Mesendoderm (in vitro differentiated cells): ENCODE data around the gene RTP4.

Source experiments
- DNase-seq: peaks from one replicate; pipeline ENCODE4 v3.0.0; 2013
- H2AK5ac ChIP-seq: 2 replicates; pipeline ENCODE4 v1.6.1; 2013; ENCODE audit warnings: low read length, inconsistent platforms
- H2BK120ac ChIP-seq: 2 replicates; pipeline ENCODE4 v1.6.1; 2013; ENCODE audit warnings: low read depth, mild to moderate bottlenecking, low read length, moderate library complexity, mixed read lengths
- H2BK15ac ChIP-seq: replicated peaks from 2 replicates; pipeline ENCODE4 v1.6.1; 2013; ENCODE audit warnings: low read depth, mild to moderate bottlenecking, moderate library complexity
- H2BK5ac ChIP-seq: 2 replicates; pipeline ENCODE4 v1.6.1; 2013; ENCODE audit warnings: low read length, inconsistent platforms
- H3K18ac ChIP-seq: 2 replicates; pipeline ENCODE4 v1.6.1; 2013; ENCODE audit warnings: mild to moderate bottlenecking, low read length, mixed read lengths
- H3K23ac ChIP-seq: one replicate; pipeline ENCODE4 v1.6.1; 2013; ENCODE audit warnings: low read length
- H3K27ac ChIP-seq: 2 replicates; pipeline ENCODE4 v1.5.1; 2013; ENCODE audit warnings: low read depth, mild to moderate bottlenecking, inconsistent platforms, low read length, moderate library complexity
- H3K27me3 ChIP-seq: 2 replicates; pipeline ENCODE4 v1.6.1; 2013; ENCODE audit warnings: low read length, control low read depth, mild to moderate bottlenecking, inconsistent platforms; ENCODE audit not compliant: insufficient read depth, poor library complexity
- H3K36me3 ChIP-seq: 2 replicates; pipeline ENCODE4 v1.6.1; 2013; ENCODE audit warnings: low read length, inconsistent platforms; ENCODE audit not compliant: control insufficient read depth, insufficient read depth
- H3K4ac ChIP-seq: one replicate; pipeline ENCODE4 v1.6.1; 2013; ENCODE audit warnings: low read depth, mild to moderate bottlenecking, low read length, moderate library complexity
- H3K4me1 ChIP-seq: 2 replicates; pipeline ENCODE4 v1.6.1; 2013; ENCODE audit warnings: low read depth, low read length, inconsistent platforms; ENCODE audit not compliant: control insufficient read depth
- H3K4me2 ChIP-seq: 2 replicates; pipeline ENCODE4 v1.6.1; 2013; ENCODE audit warnings: low read length
- H3K4me3 ChIP-seq: 2 replicates; pipeline ENCODE4 v1.5.1; 2013; ENCODE audit warnings: mild to moderate bottlenecking, low read length
- H3K56ac ChIP-seq: one replicate; pipeline ENCODE4 v1.6.1; 2013; ENCODE audit warnings: low read length
- H3K79me1 ChIP-seq: 2 replicates; pipeline ENCODE4 v1.6.1; 2013; ENCODE audit warnings: low read length, inconsistent platforms
- H3K79me2 ChIP-seq: 2 replicates; pipeline ENCODE4 v1.6.1; 2013; ENCODE audit warnings: mild to moderate bottlenecking, low read length; ENCODE audit not compliant: control insufficient read depth, insufficient read depth
- H3K9ac ChIP-seq: 2 replicates; pipeline ENCODE4 v1.6.1; 2013; ENCODE audit warnings: low read length, inconsistent platforms
- H4K5ac ChIP-seq: one replicate; pipeline ENCODE4 v1.6.1; 2013; ENCODE audit warnings: low read length
- H4K8ac ChIP-seq: one replicate; pipeline ENCODE4 v1.6.1; 2013; ENCODE audit warnings: low read depth, mild to moderate bottlenecking, control low read depth, low read length, moderate library complexity
- WGBS: extraction: QIAGEN DNeasy Blood & Tissue Kit; methylation state at CpG from one replicate; pipeline ENCODE4 v1.1.7; 2013; ENCODE audit warnings: low lambda C conversion rate, missing lambda C conversion rate; ENCODE audit not compliant: insufficient coverage; ENCODE audit errors: extremely low coverage; 5-methylcytosine and 5-hydroxymethylcytosine counted together

The RTP4 gene

GRCh38 chr3:187340578-187340977 is 27.6 kb upstream of the RTP4 start:
- no peak overlapping the region for H2BK120ac ChIP-seq
- H3K23ac ChIP-seq: no peak overlapping the region
- H2BK5ac ChIP-seq: no peak overlapping the region
- H3K79me2 ChIP-seq: no peaks in the 10 kb centered on the region
- no peaks in the 10 kb centered on the region for H3K36me3 ChIP-seq
- DNase-seq: no peak
- no peaks in the 10 kb centered on the region for H3K4me1 ChIP-seq
- no peak overlapping the region for H3K9ac ChIP-seq
- H3K27me3 ChIP-seq: no peaks in the 10 kb centered on the region
- no peak overlapping the region for H3K56ac ChIP-seq
- H3K4me3 ChIP-seq: no peak overlapping the region
- H3K79me1 ChIP-seq: no peaks in the 10 kb centered on the region
- H3K4me2 ChIP-seq: no peak overlapping the region
- no peak overlapping the region for H4K8ac ChIP-seq
- H3K27ac ChIP-seq: no peak overlapping the region
- no CpG with 5 or more reads among the region's 1 CpG for WGBS
- no peak overlapping the region for H2BK15ac ChIP-seq
- no peak overlapping the region for H2AK5ac ChIP-seq
- H4K5ac ChIP-seq: no peak overlapping the region
- no peak overlapping the region for H3K4ac ChIP-seq
- H3K18ac ChIP-seq: no peak overlapping the region

GRCh38 chr3:187342255-187342654 is 25.9 kb upstream of the RTP4 start:
- Histone ChIP-seq H4K8ac (no peak overlapping the region), H3K4me3 (no peak overlapping the region), H3K56ac (no peak overlapping the region), H3K4me1 (no peaks in the 10 kb centered on the region), H3K27ac (no peak overlapping the region), H2BK120ac (no peak overlapping the region), H3K9ac (no peak overlapping the region), H3K79me2 (no peaks in the 10 kb centered on the region), H3K23ac (no peak overlapping the region), H3K79me1 (no peaks in the 10 kb centered on the region), H2BK5ac (no peak overlapping the region), H2AK5ac (no peak overlapping the region), H4K5ac (no peak overlapping the region), H3K4me2 (no peak overlapping the region), H2BK15ac (no peak overlapping the region), H3K4ac (no peak overlapping the region), H3K27me3 (no peaks in the 10 kb centered on the region), H3K36me3 (no peaks in the 10 kb centered on the region), H3K18ac (peak overlapping the region; percentile 0)
- no CpG with 5 or more reads among the region's 4 CpGs for WGBS
- DNase-seq: no peak

- H4K8ac ChIP-seq: no peak overlapping the region
- no peak overlapping the region for H4K5ac ChIP-seq
- H3K79me2 ChIP-seq: no peaks in the 10 kb centered on the region
- H3K4me3 ChIP-seq: no peak overlapping the region
- no peak overlapping the region for H3K56ac ChIP-seq
- H2BK5ac ChIP-seq: no peak overlapping the region
- no peaks in the 10 kb centered on the region for H3K4me1 ChIP-seq
- H3K4me2 ChIP-seq: no peak overlapping the region
- H3K23ac ChIP-seq: no peak overlapping the region
- H3K27me3 ChIP-seq: no peaks in the 10 kb centered on the region
- no peak overlapping the region for H3K27ac ChIP-seq
- no peak overlapping the region for H3K18ac ChIP-seq
- H2BK15ac ChIP-seq: no peak overlapping the region
- H2BK120ac ChIP-seq: no peak overlapping the region
- H2AK5ac ChIP-seq: no peak overlapping the region
- H3K9ac ChIP-seq: no peak overlapping the region
- peak; percentile 22 for DNase-seq
- no peaks in the 10 kb centered on the region for H3K79me1 ChIP-seq
- H3K36me3 ChIP-seq: no peaks in the 10 kb centered on the region
- WGBS: no CpG with 5 or more reads among the region's 1 CpG
- no peak overlapping the region for H3K4ac ChIP-seq
Observed at GRCh38 chr3:187343670-187344069, 24.5 kb upstream of the RTP4 start.

- Histone ChIP-seq H4K5ac (no peak overlapping the region), H3K4ac (peak overlapping the region; percentile 7), H3K27me3 (no peaks in the 10 kb centered on the region), H2BK120ac (no peak overlapping the region), H3K56ac (no peak overlapping the region), H3K4me2 (no peak overlapping the region), H3K4me3 (no peak overlapping the region), H3K23ac (no peak overlapping the region), H2BK5ac (no peak overlapping the region), H3K18ac (no peak overlapping the region), H2BK15ac (no peak overlapping the region), H3K79me1 (no peaks in the 10 kb centered on the region), H3K4me1 (peaks cover 3% of the 10 kb centered on the region), H2AK5ac (peak overlapping the region; percentile 33), H3K36me3 (no peaks in the 10 kb centered on the region), H3K27ac (no peak overlapping the region), H3K79me2 (no peaks in the 10 kb centered on the region), H4K8ac (no peak overlapping the region), H3K9ac (no peak overlapping the region)
- peak; percentile 90 for DNase-seq
- no CpG with 5 or more reads among the region's 13 CpGs for WGBS
Observed at GRCh38 chr3:187352581-187353575, 15.3 kb upstream of the RTP4 start.

GRCh38 chr3:187358068-187358467 is 10.1 kb upstream of the RTP4 start:
- Histone ChIP-seq H3K79me2 (no peaks in the 10 kb centered on the region), H3K36me3 (no peaks in the 10 kb centered on the region), H2AK5ac (no peak overlapping the region), H3K79me1 (no peaks in the 10 kb centered on the region), H3K4ac (no peak overlapping the region), H2BK15ac (no peak overlapping the region), H3K56ac (no peak overlapping the region), H3K23ac (no peak overlapping the region), H3K9ac (no peak overlapping the region), H3K4me3 (no peak overlapping the region), H2BK5ac (no peak overlapping the region), H3K18ac (no peak overlapping the region), H4K8ac (no peak overlapping the region), H3K27me3 (no peaks in the 10 kb centered on the region), H3K4me1 (peaks cover 11% of the 10 kb centered on the region), H3K4me2 (no peak overlapping the region), H4K5ac (no peak overlapping the region), H3K27ac (no peak overlapping the region), H2BK120ac (no peak overlapping the region)
- no peak for DNase-seq
- no CpG with 5 or more reads among the region's 1 CpG for WGBS
